Left renal cortex interstitium (tissue), 4 donors: Measurements from ENCODE around the gene GSTA4. TPM values are rescaled to one million over a fixed set of nuclear protein-coding genes. Genes with fewer than 3 reads are reported as not detected.

Experiments used
- DNase-seq, 4 donors: peaks; one replicate each; pipeline ENCODE4 v3.0.0-alpha.2; 2013; ENCODE audit warnings: low read depth in 4 of 4, low spot score in 2 of 4, missing footprints in 1 of 4
- polyA plus RNA-seq, 4 donors: library from polyadenylated mRNA; unstranded; fragments of 120-200 nt; gene quantifications; one replicate each; pipeline ENCODE4 v1.2.1, GENCODE V29; 2013; ENCODE audit not compliant: insufficient read length in 4 of 4

The GSTA4 gene
- polyA plus RNA-seq, 4 donors, result 99.8 to 123 (median 114) TPM

- no peak for DNase-seq
Measured at GRCh38 chr6:52929321-52930164, 65.5 kb downstream of the GSTA4 start.

Other genes starting within 250 kb of the GSTA4 start
- under 1 TPM in 3 of 4 donors, not detected in 1; 0.19 to 0.60 (median 0.20) TPM for gene GSTA2, start 231.8 kb downstream of the GSTA4 start, polyA plus RNA-seq
- 10 to 100 TPM in 1 of 4 donors, 1 to 10 TPM in 3; 1.0 to 12.1 (median 1.5) TPM for gene GSTA1, start 191.5 kb downstream of the GSTA4 start, polyA plus RNA-seq
- gene GSTA5, start 154.5 kb downstream of the GSTA4 start, polyA plus RNA-seq, result not detected
- gene GSTA3, start 85.6 kb downstream of the GSTA4 start, polyA plus RNA-seq, result under 1 TPM; 0.40 to 0.76 (median 0.46) TPM
- 10 to 100 TPM; 14.8 to 17.5 (median 16.2) TPM for gene CILK1, start 66.5 kb upstream of the GSTA4 start, polyA plus RNA-seq
- gene FBXO9, start 70.1 kb upstream of the GSTA4 start, polyA plus RNA-seq, result 100 to 1,000 TPM in 2 of 4 donors, 10 to 100 TPM in 2; 86.7 to 124 (median 95.6) TPM
- gene GCM1, start 153.6 kb upstream of the GSTA4 start, polyA plus RNA-seq, result under 1 TPM; 0.13 to 0.25 (median 0.18) TPM